ENCODE measurements around the gene MYO10.
"Not testable (repeated sequence)": the region's sequence is repeated elsewhere in the genome, so short reads cannot be mapped to it uniquely, and the experiment has no call there.

The MYO10 gene

DNA sequence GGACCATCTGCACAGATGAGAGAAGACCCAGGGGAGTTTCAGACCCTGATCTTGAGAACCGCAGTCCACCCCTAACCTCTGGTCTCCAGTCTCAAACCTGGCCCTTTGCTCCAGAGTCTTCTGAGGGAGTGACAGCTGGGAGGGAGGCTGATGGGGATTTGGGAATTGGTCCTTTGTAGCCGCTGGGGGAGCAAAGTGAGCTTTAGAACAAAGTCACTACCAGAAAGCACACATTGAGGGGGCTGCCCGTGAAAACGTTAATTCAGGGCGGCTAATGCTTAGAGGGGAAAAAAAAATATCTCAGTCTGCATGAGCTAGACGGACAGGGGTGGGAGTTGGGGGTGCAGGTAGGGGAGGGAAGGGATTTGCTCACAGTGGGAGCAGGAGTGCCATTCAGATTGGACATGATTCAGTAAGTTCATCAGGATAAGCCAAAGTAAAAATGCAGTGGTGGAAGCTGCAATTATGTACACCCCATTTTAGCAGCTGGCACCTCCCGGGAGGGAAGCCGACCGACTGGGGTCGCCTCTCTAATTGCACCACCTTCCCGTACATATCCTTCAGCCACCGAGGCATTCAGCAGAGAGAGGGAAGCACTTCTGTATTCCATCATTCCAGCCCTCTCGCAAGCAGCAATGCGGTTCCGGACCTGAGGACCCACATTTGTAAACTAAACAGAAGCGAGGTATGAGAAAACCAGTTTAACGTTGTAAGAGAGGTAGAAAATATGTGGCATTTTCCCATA lies 195.8 kb downstream of the MYO10 start:
- DNase-seq (ENCODE audit: low spot score) = no peak

DNA sequence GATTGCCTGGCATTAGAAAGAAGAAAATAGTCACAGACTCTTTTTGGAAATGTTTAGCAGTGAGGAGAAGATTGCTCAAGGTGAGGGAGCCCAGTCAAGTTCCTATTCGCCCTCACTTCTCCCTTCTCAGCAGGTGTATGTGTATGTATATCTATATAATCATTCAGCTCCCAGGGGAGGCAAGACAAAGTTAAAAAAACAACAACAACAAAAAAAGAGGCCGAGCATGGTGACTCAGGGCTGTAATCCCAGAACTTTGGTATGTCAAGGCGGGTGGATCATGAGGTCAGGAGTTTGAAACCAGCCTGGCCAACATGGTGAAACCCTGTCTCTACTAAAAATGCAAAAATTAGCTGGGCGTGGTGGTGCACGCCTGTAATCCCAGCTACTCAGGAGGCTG lies 197.7 kb downstream of the MYO10 start:
- DNase-seq (ENCODE audit: low spot score) = not testable (repeated sequence)

DNA sequence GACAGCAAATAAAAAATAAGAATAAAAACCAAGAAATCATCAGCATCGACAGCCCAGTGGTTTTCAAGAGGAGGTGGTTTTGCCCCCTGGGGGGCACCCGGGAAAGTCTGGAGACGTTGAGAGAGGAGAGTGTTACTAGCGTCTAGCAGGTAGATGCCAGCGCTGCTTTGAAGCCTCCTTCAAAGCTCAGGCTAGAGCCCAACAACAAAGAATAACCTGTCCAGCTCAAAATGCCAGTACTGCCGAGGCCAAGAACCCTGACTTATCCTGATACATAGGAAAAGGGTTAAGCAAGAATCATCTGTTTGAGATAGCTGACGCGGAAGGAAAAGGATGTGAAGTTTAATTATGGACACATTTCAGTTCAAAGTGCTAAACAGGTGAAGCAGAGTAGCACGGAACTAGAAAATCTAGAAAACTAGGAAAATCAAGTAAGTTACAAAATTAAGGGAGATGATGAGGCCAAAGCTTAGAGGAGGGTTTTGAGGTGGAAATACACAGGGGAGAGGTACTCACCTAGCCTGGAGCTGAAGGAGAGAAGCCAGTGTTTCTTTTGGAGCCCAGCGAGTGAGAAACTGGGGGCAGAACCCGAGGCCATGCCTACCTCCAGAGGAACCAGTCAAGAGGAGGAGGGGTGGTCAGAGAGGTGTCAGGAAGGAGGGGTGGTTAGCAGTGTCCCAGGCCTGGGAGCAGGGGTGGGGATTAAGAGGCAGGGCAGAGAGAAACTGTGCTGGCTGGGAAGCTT lies 198.3 kb downstream of the MYO10 start:
- no peak for DNase-seq (ENCODE audit: low spot score)

DNA sequence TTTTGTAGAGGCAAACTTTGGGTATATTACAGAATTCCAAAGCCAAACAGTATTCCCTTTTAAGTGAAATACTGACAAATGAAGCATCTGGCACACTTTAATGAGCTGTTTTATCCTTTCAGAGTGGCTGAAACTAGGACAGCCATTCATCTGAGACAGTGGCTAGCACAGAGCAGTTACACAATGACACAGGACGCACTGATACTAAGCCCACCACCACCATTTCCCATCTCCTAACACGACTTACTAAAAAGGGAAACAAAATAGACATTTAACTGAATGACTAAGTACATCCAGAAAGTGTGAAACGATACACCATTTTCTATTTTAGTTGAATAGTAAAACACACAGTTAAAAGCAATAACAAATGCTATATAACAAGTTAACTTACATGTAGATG lies 198.9 kb downstream of the MYO10 start:
- no peak for DNase-seq (ENCODE audit: low spot score)

DNA sequence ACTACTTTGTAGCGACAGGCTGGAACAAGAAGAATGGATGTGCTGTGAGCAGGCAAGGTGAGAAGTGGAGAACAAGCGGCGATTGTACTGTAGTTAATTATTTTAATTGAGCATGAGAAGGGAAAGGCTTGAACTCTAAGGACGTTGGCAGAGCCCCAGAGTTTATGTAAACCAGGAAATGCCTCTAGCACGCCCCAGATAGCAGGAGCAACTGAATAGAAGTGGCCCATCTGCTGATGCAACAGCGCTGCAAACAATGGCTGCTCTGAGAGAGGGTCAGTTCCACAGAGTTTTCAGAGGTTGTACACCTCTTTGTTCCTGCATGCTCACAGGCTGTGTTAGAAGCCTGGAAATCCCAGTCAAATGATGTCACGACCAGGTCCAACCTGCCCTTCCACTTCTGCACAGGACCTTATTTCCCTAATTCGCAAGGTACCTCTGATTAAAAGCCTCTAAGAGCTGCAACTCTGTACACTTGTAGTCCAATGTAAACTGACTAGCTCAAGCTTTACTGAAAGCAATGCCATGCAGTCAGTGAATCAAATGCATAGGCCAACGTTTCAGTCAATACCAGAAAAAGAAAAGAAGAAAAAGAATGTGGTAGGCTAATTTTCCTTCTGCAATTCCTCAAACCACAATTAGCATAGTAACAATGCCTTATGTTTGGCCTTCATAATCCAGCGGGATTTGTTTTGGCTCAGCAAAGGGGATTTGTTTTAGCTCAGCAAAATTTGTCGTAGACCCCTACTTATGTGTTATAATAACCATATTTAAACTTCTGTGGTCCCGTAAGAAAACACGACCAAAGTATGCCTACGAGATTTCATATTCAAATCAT lies 199.7 kb downstream of the MYO10 start:
- no peak for DNase-seq (ENCODE audit: low spot score)

DNA sequence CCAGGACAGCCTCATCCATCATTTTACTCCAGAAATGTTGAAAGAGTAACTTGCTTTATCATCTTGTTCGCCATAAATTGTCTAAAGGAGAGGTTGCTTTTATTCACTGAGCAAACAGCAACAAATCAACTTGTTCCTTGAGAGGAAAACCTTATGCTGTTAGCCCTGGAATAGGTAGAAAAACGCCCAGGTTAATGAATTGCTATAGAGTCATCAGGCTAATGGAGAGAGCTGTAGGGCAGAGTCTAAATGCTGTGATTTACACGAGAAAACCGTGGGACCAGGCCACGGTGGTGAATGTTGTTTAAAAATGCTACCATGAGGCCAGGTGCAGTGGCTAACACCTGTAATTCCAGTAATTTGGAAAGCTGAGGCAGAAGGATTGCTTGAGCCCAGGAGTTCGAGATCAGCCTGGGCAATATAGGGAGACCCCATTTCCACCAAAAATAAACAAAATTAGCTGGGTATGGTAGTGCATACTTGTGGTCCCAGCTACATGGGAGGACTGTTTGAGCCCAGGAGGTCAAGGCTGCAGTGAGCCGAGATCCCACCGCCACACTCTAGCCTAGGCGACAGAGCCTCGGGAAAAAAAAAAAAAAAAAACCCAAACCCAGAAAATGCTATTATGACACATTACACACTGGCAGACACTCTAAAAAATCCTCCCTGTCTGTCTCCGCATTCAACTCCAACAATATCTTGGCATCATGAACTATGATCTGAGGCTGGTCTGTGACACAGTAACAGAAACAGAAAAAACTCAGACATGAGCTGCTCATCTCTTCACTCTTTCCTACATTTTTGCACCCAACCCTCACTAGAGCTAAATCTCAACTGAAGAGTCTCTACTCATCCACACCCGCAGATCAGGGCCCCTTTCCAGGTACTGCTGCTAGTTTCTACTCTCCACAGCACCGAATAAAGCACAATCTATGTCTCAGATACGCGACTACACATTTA lies 200.7 kb downstream of the MYO10 start:
- no peak for DNase-seq (ENCODE audit: low spot score)

DNA sequence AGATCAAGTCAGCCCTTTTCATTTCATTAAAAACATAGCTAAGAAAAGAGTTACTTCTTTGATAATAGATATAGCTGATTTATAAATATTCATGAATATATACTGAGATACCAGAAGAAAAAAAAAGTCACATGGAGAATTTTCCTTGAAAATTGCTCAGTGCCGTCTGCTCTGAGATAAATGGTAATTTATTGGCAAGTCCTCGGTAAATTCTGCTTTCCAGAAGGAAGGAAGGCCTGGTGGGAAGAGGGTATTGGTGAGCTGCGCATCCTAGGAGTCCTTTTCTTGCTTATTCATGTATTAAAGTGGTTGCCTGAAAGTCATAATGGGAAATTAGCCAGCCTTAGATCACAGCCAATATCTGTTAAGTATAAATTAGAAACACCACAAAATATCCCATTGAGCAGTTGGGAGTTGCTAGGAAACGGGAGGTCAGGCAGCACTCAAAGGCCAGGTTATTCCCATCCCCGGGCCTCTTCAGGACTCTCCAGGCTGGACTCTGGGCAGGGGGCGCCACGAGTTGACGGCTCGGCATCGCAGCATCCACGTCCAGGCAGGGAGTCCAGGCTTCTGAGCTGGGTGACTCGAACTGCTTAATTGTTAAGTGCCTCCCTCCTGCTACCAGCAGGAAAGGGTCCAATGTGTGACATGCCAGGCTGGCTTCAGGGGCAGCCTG lies 202.6 kb downstream of the MYO10 start:
- DNase-seq (ENCODE audit: low spot score) = no peak

DNA sequence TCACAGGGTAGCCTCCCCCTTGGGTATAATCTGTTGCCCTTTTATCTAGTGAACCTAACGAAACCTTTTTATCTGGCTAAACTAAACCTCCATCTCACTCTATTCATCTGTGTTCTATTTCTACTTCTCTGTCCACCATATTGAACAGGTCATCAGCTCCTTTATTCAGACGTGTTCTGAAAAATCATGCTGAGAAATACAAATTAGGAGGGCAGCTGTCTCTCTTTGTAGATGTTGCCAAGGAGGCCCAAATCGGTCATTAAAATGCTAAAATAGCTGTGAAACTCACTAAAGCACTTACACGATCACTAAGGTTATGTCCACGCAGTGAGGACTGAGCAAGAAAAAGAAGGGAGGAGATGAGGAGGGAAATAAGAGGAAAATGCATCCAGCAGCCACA lies 203.7 kb downstream of the MYO10 start:
- DNase-seq (ENCODE audit: low spot score) = no peak

DNA sequence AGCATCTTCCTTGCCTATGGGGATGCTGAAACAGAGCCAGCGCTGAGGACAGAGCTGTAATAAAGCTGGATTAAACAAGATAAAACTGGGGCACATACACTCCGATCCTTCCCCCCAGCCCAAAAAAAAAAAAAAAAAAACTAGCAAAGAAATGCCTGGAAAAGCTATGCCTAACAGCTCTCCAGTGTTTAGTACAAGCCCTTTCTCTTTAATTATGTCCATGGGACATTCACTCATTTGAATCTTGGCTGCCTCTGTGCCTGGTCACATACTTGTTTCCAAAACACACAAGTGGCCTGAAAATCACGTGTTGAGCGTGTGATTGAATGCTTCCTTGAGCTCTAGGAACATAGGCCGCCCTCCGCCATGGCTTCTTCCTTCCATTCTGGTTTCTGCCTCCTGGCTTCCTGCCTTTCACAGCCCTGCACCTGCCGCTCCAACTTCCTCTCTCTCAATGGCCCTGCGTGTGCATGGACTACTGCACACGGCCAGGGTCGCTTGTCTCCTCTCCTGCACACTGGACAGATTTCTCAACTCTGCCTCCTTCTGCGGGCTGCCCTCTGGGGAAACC lies 208.2 kb downstream of the MYO10 start:
- DNase-seq (ENCODE audit: low spot score) = no peak

DNA sequence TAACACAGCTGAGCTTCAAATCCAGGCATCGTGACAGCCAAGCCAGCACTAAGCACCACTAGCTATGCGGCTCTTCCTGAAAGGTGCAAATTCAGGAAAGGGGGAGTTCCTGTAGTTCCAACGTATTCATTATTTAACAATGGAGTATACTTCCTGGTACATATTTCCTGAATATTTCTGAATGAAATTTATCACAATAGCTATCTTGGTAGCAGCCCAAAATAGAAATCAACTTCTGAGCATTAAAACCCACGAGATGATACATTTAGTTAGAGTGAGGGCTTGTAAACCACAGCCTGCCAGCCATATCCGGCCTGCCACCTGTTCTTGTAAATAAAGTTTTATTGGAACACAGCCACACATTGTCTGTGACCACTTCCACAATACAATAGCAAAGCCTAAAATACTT lies 209.5 kb downstream of the MYO10 start:
- DNase-seq (ENCODE audit: low spot score) = no peak

DNA sequence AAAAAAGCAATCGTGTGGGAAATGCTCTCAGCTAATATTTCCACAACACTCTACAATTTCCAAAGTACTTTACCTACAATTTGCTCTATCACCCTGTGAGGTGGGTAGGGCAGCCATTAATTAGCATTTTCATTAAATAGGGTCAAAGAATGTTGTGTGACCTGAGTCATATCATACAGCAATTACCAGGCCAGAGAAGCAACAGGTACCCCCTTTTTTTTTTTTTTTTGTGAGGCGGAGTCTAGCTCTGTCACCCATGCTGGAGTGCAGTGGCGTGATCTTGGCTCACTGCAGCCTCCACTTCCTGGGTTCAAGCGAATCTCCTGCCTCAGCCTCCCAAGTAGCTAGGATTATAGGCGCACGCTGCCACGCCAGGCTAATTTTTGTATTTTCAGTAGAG lies 210.5 kb downstream of the MYO10 start:
- DNase-seq (ENCODE audit: low spot score) = no peak

DNA sequence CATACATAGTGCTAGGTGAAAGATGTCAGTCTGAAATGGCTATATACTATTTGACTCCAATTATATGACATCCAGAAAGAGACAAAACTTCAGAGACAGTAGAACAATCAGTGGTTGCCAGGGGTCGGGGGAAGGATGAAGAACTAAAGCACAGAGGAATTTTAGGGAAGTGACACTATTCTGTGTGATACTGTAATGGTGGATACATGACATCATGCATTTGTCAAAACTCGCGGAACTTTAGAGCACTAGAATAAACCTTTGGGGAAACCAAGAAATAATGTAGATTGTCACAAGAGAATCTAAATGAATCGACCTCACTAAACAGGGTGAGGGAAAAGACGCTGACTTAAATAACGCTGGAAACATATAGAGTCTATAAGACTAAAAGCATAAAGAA lies 212.3 kb downstream of the MYO10 start:
- no peak for DNase-seq (ENCODE audit: low spot score)

DNA sequence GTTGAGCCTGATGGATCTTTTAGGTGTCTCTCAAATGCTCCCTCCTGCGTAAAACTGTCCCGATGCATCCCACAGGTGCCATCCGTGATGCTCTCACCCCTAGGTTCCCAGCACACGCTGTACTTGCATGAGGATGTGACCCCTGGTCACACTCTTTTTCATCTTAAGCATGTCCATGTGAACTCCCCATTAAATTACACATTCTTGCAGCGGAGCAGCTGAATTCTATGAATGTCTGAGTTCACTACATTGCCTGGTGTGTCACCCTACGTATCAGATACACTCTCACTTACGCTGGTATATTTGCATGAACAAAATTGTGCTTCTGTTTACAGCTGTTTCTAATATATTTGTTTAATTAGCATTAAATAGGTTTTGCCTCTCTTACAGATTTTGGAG lies 214.0 kb downstream of the MYO10 start:
- no peak for DNase-seq (ENCODE audit: low spot score)

DNA sequence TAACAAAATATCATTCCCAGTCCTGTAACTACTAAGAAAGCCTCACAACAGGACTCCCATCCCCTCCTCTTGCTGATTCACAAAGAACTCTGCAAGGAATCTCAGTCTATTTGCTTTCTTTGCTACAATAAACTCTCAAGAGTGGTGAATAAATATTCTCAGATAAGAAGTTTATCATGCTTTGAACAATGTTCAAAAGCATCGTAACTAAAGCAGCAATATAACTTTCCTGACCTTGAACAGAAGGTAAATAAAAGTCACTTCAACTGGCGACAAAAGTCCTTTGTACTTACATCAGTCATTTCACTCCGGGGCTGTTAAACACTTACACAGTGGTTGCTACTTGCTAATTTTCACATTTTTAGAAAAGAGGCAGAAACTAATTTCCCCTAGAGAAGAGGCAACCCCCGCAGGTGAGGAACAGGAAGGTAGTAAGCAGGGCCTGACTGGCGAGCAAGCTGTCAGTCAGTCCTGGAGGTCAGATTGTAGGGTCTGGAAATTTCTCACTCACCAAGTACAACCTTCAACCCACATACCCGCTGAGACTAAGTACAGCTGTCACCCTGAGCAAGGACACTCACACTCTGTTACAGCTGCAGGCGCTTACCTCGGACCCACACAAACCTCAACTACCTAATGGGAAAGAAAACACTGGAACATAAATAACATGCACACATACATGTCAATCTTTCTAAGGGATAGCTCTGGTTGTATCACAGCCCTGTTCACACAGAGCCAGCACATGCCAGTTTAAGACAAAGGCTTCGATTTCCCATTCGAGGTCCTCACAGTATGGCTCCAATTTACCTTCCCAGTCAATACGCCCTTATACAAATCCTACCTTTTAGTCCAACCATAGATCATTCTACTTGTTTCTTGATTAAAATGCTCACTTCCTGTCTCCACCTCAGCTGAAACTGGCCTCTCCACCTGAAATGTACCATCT lies 214.7 kb downstream of the MYO10 start:
- DNase-seq (ENCODE audit: low spot score) = no peak

DNA sequence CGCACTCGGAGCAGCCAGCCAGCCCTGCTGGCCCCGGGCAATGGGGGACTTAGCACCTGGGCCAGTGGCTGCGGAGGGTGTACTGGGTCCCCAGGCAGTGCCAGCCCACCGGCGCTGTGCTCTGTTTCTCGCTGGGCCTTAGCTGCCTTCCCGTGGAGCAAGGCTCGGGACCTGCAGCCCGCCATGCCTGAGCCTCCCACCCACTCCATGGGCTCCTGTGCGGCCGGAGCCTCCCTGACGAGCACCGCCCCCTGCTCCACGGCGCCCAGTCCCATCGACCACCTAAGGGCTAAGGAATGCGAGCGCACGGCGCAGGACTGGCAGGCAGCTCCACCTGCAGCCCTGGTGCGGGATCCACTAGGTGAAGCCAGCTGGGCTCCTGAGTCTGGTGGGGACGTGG lies 218.1 kb downstream of the MYO10 start:
- DNase-seq (ENCODE audit: low spot score) = not testable (repeated sequence)

DNA sequence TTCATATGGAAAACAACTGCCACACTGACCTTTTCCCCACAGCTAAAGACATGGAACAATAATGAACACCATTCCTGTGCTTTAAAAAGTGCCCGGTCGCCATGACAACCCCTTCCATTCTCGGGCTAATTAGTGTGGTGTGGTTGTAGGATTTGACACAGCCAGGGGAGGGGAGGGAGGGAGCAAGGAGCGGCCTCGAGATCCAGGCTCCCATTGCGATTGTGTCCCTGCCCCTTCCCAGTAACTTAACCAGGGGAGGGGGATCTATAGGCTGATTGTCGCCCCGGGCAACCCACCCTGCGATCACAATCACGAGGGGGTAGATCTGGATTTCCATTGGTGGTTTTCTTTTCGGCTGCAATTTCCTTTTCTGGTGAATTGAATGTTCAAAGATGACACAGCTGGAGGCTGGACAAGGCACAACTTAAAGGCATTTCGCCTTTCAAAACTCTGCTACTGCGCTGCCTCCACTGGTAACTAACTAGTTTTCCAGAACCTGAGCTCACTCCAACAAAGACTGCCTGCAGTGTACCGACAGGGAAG lies 222.6 kb downstream of the MYO10 start:
- DNase-seq (ENCODE audit: low spot score) = no peak

DNA sequence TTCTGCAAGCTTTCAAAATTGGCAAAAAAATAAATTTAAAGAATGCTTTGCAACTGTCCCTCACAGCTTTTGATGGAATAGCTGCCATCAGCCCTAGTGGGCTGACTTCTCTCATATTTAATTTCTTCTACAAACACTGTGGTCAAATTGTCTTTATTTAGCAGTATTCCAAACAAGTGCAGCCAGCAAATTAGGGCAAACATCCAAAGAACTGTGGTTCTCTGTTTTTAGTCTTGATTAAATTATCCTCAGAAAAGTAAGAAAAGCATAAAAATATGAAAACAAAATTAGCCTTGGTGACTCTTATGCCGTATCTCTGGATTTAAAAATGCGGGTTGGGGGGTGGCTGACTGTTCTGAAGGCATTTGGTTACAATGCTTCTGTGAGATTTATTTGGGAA lies 223.5 kb downstream of the MYO10 start:
- DNase-seq (ENCODE audit: low spot score) = no peak

DNA sequence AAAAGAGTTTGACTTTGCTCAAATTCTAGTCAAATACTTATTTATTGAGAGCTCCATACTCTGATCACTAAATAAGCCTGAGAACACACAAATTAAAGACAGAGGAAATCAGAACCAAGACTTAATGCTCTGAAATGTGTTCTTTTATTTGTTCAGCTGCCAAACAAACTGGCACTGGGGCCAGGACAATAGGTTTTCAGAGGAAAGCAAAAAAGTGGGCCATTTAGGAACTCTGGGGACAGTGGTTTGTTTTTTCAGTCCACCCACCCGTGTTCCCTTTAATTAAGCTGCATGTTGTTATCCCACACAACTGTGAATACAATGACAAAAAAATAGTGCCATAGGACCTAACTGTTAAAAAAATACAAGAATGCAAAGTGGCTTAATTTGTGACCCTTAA lies 223.9 kb downstream of the MYO10 start:
- no peak for DNase-seq (ENCODE audit: low spot score)

DNA sequence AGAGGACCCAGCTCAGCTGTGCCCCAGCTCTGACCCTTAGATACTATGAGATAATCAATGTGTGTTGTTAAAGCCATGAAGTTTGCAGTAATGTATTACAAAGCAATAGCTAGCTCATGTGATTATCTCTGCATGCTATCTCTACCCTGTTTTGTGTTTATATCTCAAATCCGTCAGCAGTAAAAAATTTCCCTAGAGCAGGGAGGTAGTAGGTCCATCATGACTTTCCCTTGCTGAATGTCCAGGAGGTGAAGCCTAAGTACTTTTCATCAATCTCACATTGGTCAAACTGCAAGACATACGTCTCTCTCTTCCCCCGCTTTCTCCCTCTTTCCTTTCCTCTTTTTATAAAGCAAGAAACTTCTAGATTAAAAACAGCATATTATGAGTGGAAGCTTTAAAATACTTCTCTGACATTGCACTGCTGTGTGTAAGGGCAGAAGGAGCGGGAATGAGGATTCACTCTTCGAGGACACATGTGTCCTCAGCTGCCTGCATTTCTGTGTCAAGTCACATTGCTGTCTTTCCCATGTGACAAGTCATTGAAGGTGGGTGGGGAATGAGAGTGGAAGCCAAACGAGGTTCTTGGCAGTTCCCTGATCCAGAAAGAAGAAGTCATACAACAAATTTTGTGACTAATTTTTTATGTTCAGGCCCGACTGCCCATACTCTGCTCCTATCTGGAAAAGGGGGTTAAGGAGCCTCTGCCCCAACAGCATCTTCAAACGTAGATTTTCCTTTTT lies 226.2 kb downstream of the MYO10 start:
- no peak for DNase-seq (ENCODE audit: low spot score)

Data from HuH-7.5 (cell line).